ENCODE data around the gene FAM117B.

- no peak for TF ChIP-seq CTCF (IDR thresholded peaks at IDR 0.05)
- TF ChIP-seq POLR2A (IDR thresholded peaks at IDR 0.05) = no peak
- TF ChIP-seq POLR2AphosphoS5 (IDR thresholded peaks at IDR 0.05) = no peak
These were observed 36.7 kb downstream of the FAM117B start for GRCh38 chr2:202671317-202672035.

All from sigmoid colon (tissue), 4 donors.